H9 (cell line): ENCODE results near the gene OPRL1. TPM values are rescaled to one million over a fixed set of nuclear protein-coding genes. Genes with fewer than 3 reads are reported as not detected.

Experiments
- DNase-seq: peaks from one replicate; pipeline ENCODE4 v3.0.0-alpha.2; 2017
- H2AFZ ChIP-seq: one replicate; pipeline ENCODE4 v1.6.1; 2013; ENCODE audit warnings: mild to moderate bottlenecking, low read length, control low read depth, moderate library complexity
- H2AK5ac ChIP-seq: 2 replicates; pipeline ENCODE4 v1.6.1; 2013; ENCODE audit warnings: low read length, control low read depth, mixed read lengths; ENCODE audit not compliant: insufficient read length
- H2BK120ac ChIP-seq: one replicate; pipeline ENCODE4 v1.6.1; 2013; ENCODE audit warnings: low read depth, mild to moderate bottlenecking, low read length, control low read depth, inconsistent platforms; ENCODE audit not compliant: poor library complexity, severe bottlenecking
- H2BK12ac ChIP-seq: 2 replicates; pipeline ENCODE4 v1.6.1; 2013; ENCODE audit warnings: low read length, control low read depth, mixed read lengths, low read depth; ENCODE audit not compliant: insufficient read length
- H2BK15ac ChIP-seq: 2 replicates; pipeline ENCODE4 v1.6.1; 2013; ENCODE audit warnings: low read depth, low read length, control low read depth
- H2BK20ac ChIP-seq: one replicate; pipeline ENCODE4 v1.6.1; 2013; ENCODE audit warnings: low read depth, mild to moderate bottlenecking, low read length, control low read depth, inconsistent platforms; ENCODE audit not compliant: poor library complexity, severe bottlenecking
- H2BK5ac ChIP-seq: 2 replicates; pipeline ENCODE4 v1.6.1; 2013; ENCODE audit warnings: low read length, control low read depth, mixed read lengths; ENCODE audit not compliant: insufficient read length
- H3K14ac ChIP-seq: 2 replicates; pipeline ENCODE4 v1.6.1; 2013; ENCODE audit warnings: low read length, control low read depth; ENCODE audit not compliant: insufficient read depth
- H3K18ac ChIP-seq: 2 replicates; pipeline ENCODE4 v1.6.1; 2013; ENCODE audit warnings: low read depth, mild to moderate bottlenecking, mixed read lengths, low read length, control low read depth; ENCODE audit not compliant: insufficient read length
- H3K23ac ChIP-seq: 2 replicates; pipeline ENCODE4 v1.6.1; 2013; ENCODE audit warnings: low read length, control low read depth, mixed read lengths, low read depth; ENCODE audit not compliant: insufficient read length
- H3K23me2 ChIP-seq: 2 replicates; pipeline ENCODE4 v1.6.1; 2013; ENCODE audit warnings: low read depth, mild to moderate bottlenecking, mixed read lengths, low read length, control low read depth; ENCODE audit not compliant: insufficient read length, poor library complexity, severe bottlenecking
- H3K27ac ChIP-seq: 2 replicates; pipeline ENCODE4 v1.5.1; 2013; ENCODE audit warnings: low read length, control low read depth, mixed read lengths, low read depth; ENCODE audit not compliant: insufficient read length
- H3K27me3 ChIP-seq: 2 replicates; pipeline ENCODE4 v1.6.1; 2013; ENCODE audit warnings: low read length, control low read depth, inconsistent platforms; ENCODE audit not compliant: insufficient read depth
- H3K4ac ChIP-seq: 2 replicates; pipeline ENCODE4 v1.6.1; 2013; ENCODE audit warnings: low read depth, mild to moderate bottlenecking, control low read depth, inconsistent platforms, low read length, moderate library complexity
- H3K4me1 ChIP-seq: 2 replicates; pipeline ENCODE4 v1.6.1; 2013; ENCODE audit warnings: low read length, control low read depth, inconsistent platforms; ENCODE audit not compliant: insufficient read depth
- H3K4me2 ChIP-seq: 2 replicates; pipeline ENCODE4 v1.6.1; 2013; ENCODE audit warnings: low read length, control low read depth, mixed read lengths; ENCODE audit not compliant: insufficient read length, insufficient read depth
- H3K56ac ChIP-seq: 2 replicates; pipeline ENCODE4 v1.6.1; 2013; ENCODE audit warnings: low read depth, mild to moderate bottlenecking, mixed read lengths, low read length, control low read depth; ENCODE audit not compliant: insufficient read length
- H3K79me1 ChIP-seq: 2 replicates; pipeline ENCODE4 v1.6.1; 2013; ENCODE audit warnings: low read depth, mild to moderate bottlenecking, moderate library complexity, low read length, control low read depth, inconsistent platforms; ENCODE audit not compliant: insufficient read depth, poor library complexity, severe bottlenecking
- H3K79me2 ChIP-seq: 2 replicates; pipeline ENCODE4 v1.6.1; 2013; ENCODE audit warnings: low read length, control low read depth, inconsistent platforms; ENCODE audit not compliant: insufficient read depth
- H3K9ac ChIP-seq: 2 replicates; pipeline ENCODE4 v1.6.1; 2013; ENCODE audit warnings: low read length, control low read depth, mixed read lengths; ENCODE audit not compliant: insufficient read length; ENCODE audit errors: extremely low read depth
- H3K9me3 ChIP-seq: one replicate; pipeline ENCODE4 v1.6.1; 2013; ENCODE audit warnings: low read depth, low read length, inconsistent platforms; ENCODE audit not compliant: control insufficient read depth
- H3T11ph ChIP-seq: one replicate; pipeline ENCODE4 v1.6.1; 2013; ENCODE audit warnings: mild to moderate bottlenecking, low read length, control low read depth, inconsistent platforms
- H4K20me1 ChIP-seq: one replicate; pipeline ENCODE4 v1.6.1; 2013; ENCODE audit not compliant: control insufficient read depth, insufficient read length, insufficient read depth
- H4K5ac ChIP-seq: 2 replicates; pipeline ENCODE4 v1.6.1; 2013; ENCODE audit warnings: low read depth, mild to moderate bottlenecking, mixed read lengths, low read length, control low read depth; ENCODE audit not compliant: insufficient read length
- H4K8ac ChIP-seq: replicated peaks from 2 replicates; pipeline ENCODE4 v1.6.1; 2013; ENCODE audit warnings: low read length, control low read depth, mixed read lengths, low read depth; ENCODE audit not compliant: insufficient read length
- H4K91ac ChIP-seq: 2 replicates; pipeline ENCODE4 v1.6.1; 2013; ENCODE audit warnings: low read depth, mild to moderate bottlenecking, moderate library complexity, mixed read lengths, low read length, control low read depth; ENCODE audit not compliant: insufficient read length
- H3K27ac Mint-ChIP-seq, 3 experiments: 2 replicates in 2 of 3; 3 replicates in 1 of 3; pipeline ENCODE4 v1.8.0; 2020 to 2021; ENCODE audit warnings: mixed read lengths in 3 of 3, mild to moderate bottlenecking in 1 of 3, moderate library complexity in 1 of 3
- H3K27me3 Mint-ChIP-seq: 2 replicates; pipeline ENCODE4 v1.8.0; 2021; ENCODE audit warnings: low read depth, mild to moderate bottlenecking, moderate library complexity, mixed read lengths
- H3K36me3 Mint-ChIP-seq, 3 experiments: 2 replicates in 2 of 3; 3 replicates in 1 of 3; pipeline ENCODE4 v1.8.0; 2020 to 2021; ENCODE audit warnings: low read depth in 3 of 3, mixed read lengths in 3 of 3; ENCODE audit not compliant: insufficient read depth in 1 of 3
- H3K4me1 Mint-ChIP-seq, 2 experiments: 2 replicates each; pipeline ENCODE4 v1.8.0; 2020; ENCODE audit warnings: mixed read lengths in 2 of 2
- H3K4me3 Mint-ChIP-seq, 2 experiments: 2 replicates in 1 of 2; 3 replicates in 1 of 2; pipeline ENCODE4 v1.8.0; 2020 to 2021; ENCODE audit warnings: mild to moderate bottlenecking in 2 of 2, mixed read lengths in 2 of 2, moderate library complexity in 1 of 2
- H3K9me3 Mint-ChIP-seq, 2 experiments: 2 replicates in 1 of 2; 3 replicates in 1 of 2; pipeline ENCODE4 v1.8.0; 2020; ENCODE audit warnings: mild to moderate bottlenecking in 2 of 2, mixed read lengths in 2 of 2, moderate library complexity in 1 of 2
- CTCF ChIP-seq: fragments of 200-600 bp; sonication (generic); conservative IDR thresholded peaks from 3 replicates; pipeline ENCODE4 v1.8.0; 2021; ENCODE audit warnings: antibody characterized with exemption, mild to moderate bottlenecking
- WGBS: extraction: QIAGEN DNeasy Blood & Tissue Kit; methylation state at CpG from one replicate; pipeline ENCODE4 v1.1.7; 2013; ENCODE audit warnings: missing lambda C conversion rate, low lambda C conversion rate, mixed read lengths; ENCODE audit not compliant: insufficient read length; ENCODE audit errors: extremely low coverage; 5-methylcytosine and 5-hydroxymethylcytosine counted together
- total RNA-seq: library from RNA; stranded (reverse); gene quantifications from 2 replicates; pipeline ENCODE4 v1.2.1, GENCODE V29; 2021

Gene OPRL1
- total RNA-seq, 1 experiment from 2014 or later = 0.90 TPM

- no peak within 1 kb of the TSS for H3K23ac ChIP-seq
- no peak for TF ChIP-seq CTCF
- H2AFZ ChIP-seq = no peak within 1 kb of the TSS
- no peak within 1 kb of the TSS for H2AK5ac ChIP-seq
- H3K18ac ChIP-seq = no peak within 1 kb of the TSS
- H4K8ac ChIP-seq = no peak within 1 kb of the TSS
- no peaks in the 10 kb centered on the region for H3K9me3 Mint-ChIP-seq
- H3K27me3 Mint-ChIP-seq = peaks cover 5% of the 10 kb centered on the region
- no peak within 1 kb of the TSS for H2BK12ac ChIP-seq
- H3K36me3 Mint-ChIP-seq = no peaks in the 10 kb centered on the region; a peak in 1 of 7 replicates
- H4K20me1 ChIP-seq = no peaks in the 10 kb centered on the region
- no peak within 1 kb of the TSS for H3K9ac ChIP-seq
- H4K91ac ChIP-seq = no peak within 1 kb of the TSS
- H3K9me3 ChIP-seq = no peaks in the 10 kb centered on the region
- peak within 1 kb of the TSS; percentile 27; the same call in 1 of the 2 replicates for H3K14ac ChIP-seq
- no peaks in the 10 kb centered on the region for H3K79me1 ChIP-seq
- no peak within 1 kb of the TSS for H3K27ac ChIP-seq
- H3K79me2 ChIP-seq = no peaks in the 10 kb centered on the region
- peak within 1 kb of the TSS in 1 of 3 experiments; percentile 62; a peak in 2 of 7 replicates for H3K27ac Mint-ChIP-seq
- peak; percentile 93 for DNase-seq
- no peak within 1 kb of the TSS for H2BK15ac ChIP-seq
- H3K27me3 ChIP-seq = no peaks in the 10 kb centered on the region
- H3K4ac ChIP-seq = no peak within 1 kb of the TSS
- peaks cover 1% of the 10 kb centered on the region; the same call in 1 of the 2 replicates for H3K4me1 ChIP-seq
- H3K23me2 ChIP-seq = peaks cover 6% of the 10 kb centered on the region
- H3K4me1 Mint-ChIP-seq = peaks cover 31 to 39% of the 10 kb centered on the region in 2 experiments
- H3K4me2 ChIP-seq = peak within 1 kb of the TSS; percentile 49
- no peak within 1 kb of the TSS for H3K56ac ChIP-seq
- no peak within 1 kb of the TSS for H2BK5ac ChIP-seq
- WGBS = no CpG with 5 or more reads among the region's 85 CpGs
- H3T11ph ChIP-seq = no peak within 1 kb of the TSS
- H2BK120ac ChIP-seq = no peak within 1 kb of the TSS
- peak within 1 kb of the TSS; percentile 77 to 84 for H3K4me3 Mint-ChIP-seq
- no peak within 1 kb of the TSS for H4K5ac ChIP-seq
- no peak within 1 kb of the TSS for H2BK20ac ChIP-seq
These were observed 17.1 kb upstream of the OPRL1 start, which contains the start of gene TCEA2 for GRCh38 chr20:64062596-64063388. Gene TCEA2 (plus strand): TSS chr20:64063198. CDS start chr20:64063313, 115 bp downstream.
